Hematopoietic multipotent progenitor cell (in vitro differentiated cells): ENCODE measurements around the gene TJP3. TPM values are rescaled to one million over a fixed set of nuclear protein-coding genes. Genes with fewer than 3 reads are reported as not detected.
"Not testable (repeated sequence)": the region's sequence is repeated elsewhere in the genome, so short reads cannot be mapped to it uniquely, and the experiment has no call there.

Source experiments
- DNase-seq, 3 donors: peaks; one replicate each; pipeline ENCODE4 v3.0.0-alpha.2; 2011 to 2015; ENCODE audit warnings: low read depth in 2 of 3, low spot score in 2 of 3
- total RNA-seq: library from RNA; depleted of rRNA; stranded (reverse); fragments of >200 nt; gene quantifications from one replicate; pipeline ENCODE4 v1.2.3, GENCODE V29; 2012

TJP3 gene
- total RNA-seq, 1 donor: 1.1 TPM

GRCh38 chr19:3738477-3739220 lies 30.5 kb downstream of the TJP3 start:
- no peak for DNase-seq

- no peak for DNase-seq
These were observed 32.2 kb downstream of the TJP3 start for GRCh38 chr19:3740431-3740830.

- peak in 1 of 3 donors; percentile 15 for DNase-seq
These were observed 35.3 kb downstream of the TJP3 start for GRCh38 chr19:3743486-3743885.

GRCh38 chr19:3745363-3746045 lies 37.3 kb downstream of the TJP3 start:
- no peak for DNase-seq

GRCh38 chr19:3746371-3747056 lies 38.3 kb downstream of the TJP3 start:
- DNase-seq: no peak

GRCh38 chr19:3748965-3749364 lies 40.8 kb downstream of the TJP3 start:
- no peak for DNase-seq

GRCh38 chr19:3750211-3750610 lies 42.0 kb downstream of the TJP3 start:
- no peak for DNase-seq

- no peak for DNase-seq
These were observed 43.1 kb downstream of the TJP3 start for GRCh38 chr19:3751236-3751635.

- no peak for DNase-seq
These were observed 44.3 kb downstream of the TJP3 start for GRCh38 chr19:3752492-3752891.

GRCh38 chr19:3753631-3754410 lies 45.6 kb downstream of the TJP3 start:
- no peak for DNase-seq

- DNase-seq: not testable (repeated sequence)
These were observed 49.5 kb downstream of the TJP3 start for GRCh38 chr19:3757705-3758104.

- DNase-seq: not testable (repeated sequence)
These were observed 50.1 kb downstream of the TJP3 start for GRCh38 chr19:3758297-3758696.

GRCh38 chr19:3759482-3760254 lies 51.5 kb downstream of the TJP3 start:
- no peak for DNase-seq

- DNase-seq: no peak
These were observed 52.7 kb downstream of the TJP3 start for GRCh38 chr19:3760871-3761361.

GRCh38 chr19:3761382-3762129 lies 53.4 kb downstream of the TJP3 start, which contains the start of gene APBA3:
Gene APBA3 (minus strand): TSS chr19:3761692. CDS start chr19:3760264, 1,428 bp downstream.
- peak; percentile 92 to 97 (median 95) for DNase-seq

GRCh38 chr19:3762130-3762473 lies 53.9 kb downstream of the TJP3 start:
- no peak for DNase-seq

GRCh38 chr19:3762501-3763459 lies 54.6 kb downstream of the TJP3 start, which contains the start of gene MRPL54:
Gene MRPL54 (plus strand): TSS chr19:3762682. CDS start chr19:3762701, 19 bp downstream.
- DNase-seq: peak; percentile 99 to 100 (median 100)

GRCh38 chr19:3765121-3765520 lies 56.9 kb downstream of the TJP3 start:
- DNase-seq: no peak
